B cell (primary cell): ENCODE results near the gene UBR7. TPM values are rescaled to one million over a fixed set of nuclear protein-coding genes. Genes with fewer than 3 reads are reported as not detected.

Experiments
- ATAC-seq: fragments of 200-7000 bp; cut with Tn5 transposase; one replicate; pipeline ENCODE4 v1.10.0; 2021; ENCODE audit warnings: low read depth, mild to moderate bottlenecking, moderate number of reproducible peaks, moderate library complexity
- CTCF ChIA-PET: fragments of 350-600 bp; sonication (Branson Sonifier 250); formaldehyde crosslinking; loops from one replicate; lab custom pipeline; 2021; ENCODE audit warnings: antibody characterized with exemption, inconsistent platforms; lab: Charles Lee
- POLR2A ChIA-PET: fragments of 350-600 bp; sonication (Branson Sonifier 250); formaldehyde crosslinking; loops from one replicate; lab custom pipeline; 2021; ENCODE audit warnings: antibody characterized with exemption; lab: Charles Lee
- DNase-seq: peaks from one replicate; pipeline ENCODE4 v3.0.0; 2013
- H2AFZ ChIP-seq: 2 replicates; pipeline ENCODE4 v1.6.1; 2012; ENCODE audit warnings: mild to moderate bottlenecking, low read depth, low read length; ENCODE audit not compliant: insufficient read depth, poor library complexity, severe bottlenecking
- H3K27ac ChIP-seq, 2 donors: 1 replicate in 1 of 2; 2 replicates in 1 of 2; pipeline ENCODE4 v1.5.1; 2012 to 2013; ENCODE audit warnings: low read length in 2 of 2, mild to moderate bottlenecking in 2 of 2, moderate library complexity in 1 of 2
- H3K27me3 ChIP-seq, 4 experiments: fragments of 200-600 bp in 1 of 4; sonication (generic) in 1 of 4; replicated peaks in 1 of 4; 1 replicate in 2 of 4; 2 replicates in 2 of 4; pipeline versions ENCODE4 v1.6.1 to v1.7.0; 2013 to 2016; ENCODE audit warnings: low read length in 3 of 4, mild to moderate bottlenecking in 2 of 4, mixed read lengths in 1 of 4, moderate library complexity in 1 of 4; ENCODE audit not compliant: insufficient read depth in 4 of 4, control insufficient read depth in 3 of 4; ENCODE audit errors: control extremely low read depth in 1 of 4
- H3K36me3 ChIP-seq, 2 experiments: replicated peaks in 1 of 2; 1 replicate in 1 of 2; 2 replicates in 1 of 2; pipeline versions ENCODE4 v1.6.1 to v1.7.1; 2013; ENCODE audit warnings: low read length in 1 of 2; ENCODE audit not compliant: insufficient read depth in 2 of 2, control insufficient read depth in 1 of 2; ENCODE audit errors: control extremely low read depth in 1 of 2, extremely low read depth in 1 of 2
- H3K4me1 ChIP-seq, 2 donors: fragments of 200-600 bp in 1 of 2; sonication (generic) in 1 of 2; 1 replicate in 1 of 2; 2 replicates in 1 of 2; pipeline versions ENCODE4 v1.5.1 to v1.6.1; 2013 to 2017; ENCODE audit warnings: low read length in 2 of 2; ENCODE audit not compliant: control insufficient read depth in 2 of 2, insufficient read depth in 2 of 2
- H3K4me2 ChIP-seq: replicated peaks from 2 replicates; pipeline ENCODE3; 2012; ENCODE audit warnings: mild to moderate bottlenecking, low read depth, low read length; ENCODE audit not compliant: poor library complexity, severe bottlenecking
- H3K4me3 ChIP-seq, 5 experiments: fragments of 200-600 bp in 1 of 5; sonication (generic) in 1 of 5; 1 replicate in 3 of 5; 2 replicates in 2 of 5; pipeline versions ENCODE4 v1.5.1 to v1.7.0; 2011 to 2016; ENCODE audit warnings: low read length in 4 of 5, mild to moderate bottlenecking in 4 of 5, low read depth in 2 of 5, control low read depth in 1 of 5, moderate library complexity in 1 of 5; ENCODE audit not compliant: insufficient read depth in 1 of 5; ENCODE audit errors: control extremely low read depth in 1 of 5, extremely low read depth in 1 of 5
- H3K79me2 ChIP-seq: fragments of 200-600 bp; sonication (generic); one replicate; pipeline ENCODE4 v1.6.0; 2016; ENCODE audit warnings: low read length; ENCODE audit not compliant: control insufficient read depth, insufficient read depth
- H3K9ac ChIP-seq: fragments of 200-600 bp; sonication (generic); 2 replicates; pipeline ENCODE4 v1.6.1; 2017; ENCODE audit warnings: mild to moderate bottlenecking, low read length, moderate library complexity
- H3K9me3 ChIP-seq, 3 donors: one replicate each; pipeline versions ENCODE4 v1.6.1 to v1.7.1; 2013; ENCODE audit warnings: low read length in 2 of 3; ENCODE audit not compliant: control insufficient read depth in 2 of 3, insufficient read depth in 1 of 3; ENCODE audit errors: control extremely low read depth in 1 of 3
- H4K20me1 ChIP-seq: 2 replicates; pipeline ENCODE4 v1.6.0; 2012; ENCODE audit warnings: mild to moderate bottlenecking, low read length; ENCODE audit not compliant: insufficient read depth, control insufficient read depth, poor library complexity, severe bottlenecking
- H3K27ac Mint-ChIP-seq: one replicate; pipeline ENCODE4 v1.8.0; 2021; ENCODE audit warnings: mixed read lengths
- H3K27me3 Mint-ChIP-seq: one replicate; pipeline ENCODE4 v1.8.0; 2021; ENCODE audit warnings: mixed read lengths
- H3K4me1 Mint-ChIP-seq: one replicate; pipeline ENCODE4 v1.8.0; 2021; ENCODE audit warnings: mixed read lengths
- H3K4me3 Mint-ChIP-seq: one replicate; pipeline ENCODE4 v1.8.0; 2021; ENCODE audit warnings: mixed read lengths
- H3K9me3 Mint-ChIP-seq: one replicate; pipeline ENCODE4 v1.8.0; 2022; ENCODE audit warnings: mixed read lengths; ENCODE audit not compliant: insufficient read depth
- EZH2 ChIP-seq: IDR thresholded peaks from 2 replicates; pipeline ENCODE4 v1.6.1; 2012; ENCODE audit warnings: borderline replicate concordance, low read depth, mild to moderate bottlenecking, moderate library complexity, low read length; ENCODE audit not compliant: insufficient read depth, poor library complexity, severe bottlenecking
- WGBS: methylation state at CpG from one replicate; pipeline ENCODE4 v1.1.5; 2013; ENCODE audit warnings: missing lambda C conversion rate; ENCODE audit not compliant: insufficient coverage; 5-methylcytosine and 5-hydroxymethylcytosine counted together
- intact Hi-C: fragments of 100-400 bp; cut with micrococcal nuclease; formaldehyde crosslinking; loops from one replicate; pipeline ENCODE4 v1.10.0; 2022
- polyA plus RNA-seq: library from polyadenylated mRNA; depleted of rRNA; stranded (reverse); fragments of >200 nt; gene quantifications from 2 replicates; pipeline ENCODE4 v1.2.3, GENCODE V29; 2012
- total RNA-seq, 2 donors: library from RNA; stranded (reverse); fragments of 120-200 nt in 1 of 2; gene quantifications; 1 replicate in 1 of 2; 2 replicates in 1 of 2; pipeline versions ENCODE4 v1.2.3 to v1.2.4, GENCODE V29; 2013 to 2022
- TF ChIP-seq, protein P1 (sequence below): fragments of 200-600 bp; IDR thresholded peaks from one replicate; pipeline ENCODE4 v1.8.0; 2022; ENCODE audit warnings: antibody characterized with exemption, mild to moderate bottlenecking

The UBR7 gene
- total and polyA plus RNA-seq, 2 donors (not counting 1 experiment from before 2014, with no cell fraction given) = 11.3 to 17.3 TPM

DNA sequence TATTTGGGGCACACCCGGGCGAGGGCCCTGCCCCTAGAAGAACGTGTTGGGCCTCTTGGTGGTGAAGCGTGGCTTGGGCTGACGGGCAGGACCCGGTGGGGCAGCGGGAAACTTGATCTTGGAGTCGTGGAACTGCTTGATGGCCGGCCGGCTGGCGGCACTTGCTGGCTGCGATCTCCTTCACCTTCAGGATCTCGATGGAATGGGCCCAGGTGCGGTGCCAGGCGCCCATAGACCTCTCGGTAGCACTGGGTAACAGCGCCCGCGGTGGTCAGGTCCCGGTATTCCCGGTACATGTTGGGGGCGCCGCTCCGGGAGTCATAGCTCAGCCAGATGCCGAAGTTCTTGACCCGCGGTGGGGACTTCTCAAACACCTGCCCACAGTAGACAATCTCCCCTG is 16.5 kb downstream of the UBR7 start:
- no peaks in the 10 kb centered on the region for H3K79me2 ChIP-seq
- Mint-ChIP-seq H3K4me1 (no peaks in the 10 kb centered on the region), H3K27ac (no peak overlapping the region), H3K27me3 (no peaks in the 10 kb centered on the region), H3K4me3 (no peak overlapping the region), H3K9me3 (no peaks in the 10 kb centered on the region)
- no peak overlapping the region for H3K9ac ChIP-seq
- no peaks in the 10 kb centered on the region for H3K4me1 ChIP-seq
- peaks cover 12 to 74% of the 10 kb centered on the region in 2 experiments for H3K36me3 ChIP-seq
- intact Hi-C loops = no loop called here
- no peak overlapping the region for H2AFZ ChIP-seq
- ChIA-PET CTCF (no interaction called here), POLR2A (no interaction called here)
- H3K4me2 ChIP-seq = no peak overlapping the region
- no peaks in the 10 kb centered on the region for H4K20me1 ChIP-seq
- H3K27me3 ChIP-seq = no peaks in the 10 kb centered on the region
- ATAC-seq (no peak), DNase-seq (no peak)
- H3K4me3 ChIP-seq = no peak overlapping the region
- H3K27ac ChIP-seq = no peak overlapping the region
- 99% methylated on average over 23 of the region's 27 CpGs for WGBS
- TF ChIP-seq EZH2 = no peak
- TF ChIP-seq, protein P1, sequence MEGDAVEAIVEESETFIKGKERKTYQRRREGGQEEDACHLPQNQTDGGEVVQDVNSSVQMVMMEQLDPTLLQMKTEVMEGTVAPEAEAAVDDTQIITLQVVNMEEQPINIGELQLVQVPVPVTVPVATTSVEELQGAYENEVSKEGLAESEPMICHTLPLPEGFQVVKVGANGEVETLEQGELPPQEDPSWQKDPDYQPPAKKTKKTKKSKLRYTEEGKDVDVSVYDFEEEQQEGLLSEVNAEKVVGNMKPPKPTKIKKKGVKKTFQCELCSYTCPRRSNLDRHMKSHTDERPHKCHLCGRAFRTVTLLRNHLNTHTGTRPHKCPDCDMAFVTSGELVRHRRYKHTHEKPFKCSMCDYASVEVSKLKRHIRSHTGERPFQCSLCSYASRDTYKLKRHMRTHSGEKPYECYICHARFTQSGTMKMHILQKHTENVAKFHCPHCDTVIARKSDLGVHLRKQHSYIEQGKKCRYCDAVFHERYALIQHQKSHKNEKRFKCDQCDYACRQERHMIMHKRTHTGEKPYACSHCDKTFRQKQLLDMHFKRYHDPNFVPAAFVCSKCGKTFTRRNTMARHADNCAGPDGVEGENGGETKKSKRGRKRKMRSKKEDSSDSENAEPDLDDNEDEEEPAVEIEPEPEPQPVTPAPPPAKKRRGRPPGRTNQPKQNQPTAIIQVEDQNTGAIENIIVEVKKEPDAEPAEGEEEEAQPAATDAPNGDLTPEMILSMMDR = no peak
- no peaks in the 10 kb centered on the region for H3K9me3 ChIP-seq

DNA sequence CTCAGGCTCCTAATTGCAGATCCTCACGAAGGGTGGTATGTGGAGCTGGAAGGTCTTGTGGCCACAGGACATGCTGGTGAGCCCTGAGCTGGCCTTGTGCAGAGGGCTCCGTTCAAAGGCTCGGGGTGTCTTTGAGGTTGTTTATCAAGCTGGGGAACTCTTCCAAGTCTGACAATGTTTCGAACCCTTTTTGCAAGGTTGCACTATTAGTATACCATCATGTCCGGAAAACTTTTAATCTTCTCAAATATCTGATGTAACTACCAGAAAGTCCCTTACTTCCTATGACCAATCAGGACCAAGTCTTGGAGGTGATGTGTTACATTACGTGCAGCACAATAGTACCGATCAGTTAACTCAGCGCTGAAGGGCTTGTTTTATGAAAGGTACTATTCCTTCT is 21.5 kb downstream of the UBR7 start:
- Histone ChIP-seq H3K27ac (no peak overlapping the region), H3K36me3 (peaks cover 15 to 50% of the 10 kb centered on the region in 2 experiments), H3K4me3 (no peak overlapping the region), H3K27me3 (peaks cover 0 to 11% (median 0%) of the 10 kb centered on the region in 4 experiments), H3K4me2 (no peak overlapping the region), H4K20me1 (no peaks in the 10 kb centered on the region), H3K9ac (no peak overlapping the region), H2AFZ (no peak overlapping the region), H3K9me3 (peaks cover 0 to 4% (median 0%) of the 10 kb centered on the region in 3 donors), H3K79me2 (no peaks in the 10 kb centered on the region), H3K4me1 (peaks cover 4% of the 10 kb centered on the region in 2 donors)
- H3K4me3 Mint-ChIP-seq = no peak overlapping the region
- POLR2A ChIA-PET = no interaction called here
- intact Hi-C loops = no loop called here
- TF ChIP-seq EZH2 = no peak
- TF ChIP-seq, protein P1 = no peak
- H3K27ac Mint-ChIP-seq = no peak overlapping the region
- CTCF ChIA-PET = no interaction called here
- ATAC-seq = no peak
- no peaks in the 10 kb centered on the region for H3K9me3 Mint-ChIP-seq
- peaks cover 8% of the 10 kb centered on the region for H3K27me3 Mint-ChIP-seq
- H3K4me1 Mint-ChIP-seq = peaks cover 12% of the 10 kb centered on the region
- WGBS = 97% methylated on average over 3 of the region's 8 CpGs
- DNase-seq = no peak
